ENCODE data around the gene SPANXN4. TPM values are rescaled to one million over a fixed set of nuclear protein-coding genes. Genes with fewer than 3 reads are reported as not detected.

SPANXN4 gene, protein sequence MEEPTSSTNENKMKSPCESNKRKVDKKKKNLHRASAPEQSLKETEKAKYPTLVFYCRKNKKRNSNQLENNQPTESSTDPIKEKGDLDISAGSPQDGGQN
- total RNA-seq: not detected in 2 replicates
- polyA plus RNA-seq: not detected in 2 replicates

- Histone ChIP-seq H3K9me3 (ENCODE audit: low read depth) (no peaks in the 10 kb centered on the region), H2AFZ (no peak within 1 kb of the TSS), H3K27ac (no peak within 1 kb of the TSS), H3K4me1 (ENCODE audit: insufficient read depth) (no peaks in the 10 kb centered on the region), H4K20me1 (ENCODE audit: insufficient read depth, poor library complexity, severe bottlenecking) (no peaks in the 10 kb centered on the region), H3K27me3 (no peaks in the 10 kb centered on the region), H3K79me2 (no peaks in the 10 kb centered on the region), H3K36me3 (replicated peaks; ENCODE audit: insufficient read depth, low read depth) (no peaks in the 10 kb centered on the region), H3K4me3 (no peak within 1 kb of the TSS), H3K9me2 (replicated peaks; ENCODE audit: insufficient read depth) (no peaks in the 10 kb centered on the region), H3K4me2 (no peak within 1 kb of the TSS)
- 71% methylated on average over 2 of the region's 2 CpGs for WGBS (ENCODE audit: low lambda C conversion rate, missing lambda C conversion rate)
- TF ChIP-seq, protein P1, sequence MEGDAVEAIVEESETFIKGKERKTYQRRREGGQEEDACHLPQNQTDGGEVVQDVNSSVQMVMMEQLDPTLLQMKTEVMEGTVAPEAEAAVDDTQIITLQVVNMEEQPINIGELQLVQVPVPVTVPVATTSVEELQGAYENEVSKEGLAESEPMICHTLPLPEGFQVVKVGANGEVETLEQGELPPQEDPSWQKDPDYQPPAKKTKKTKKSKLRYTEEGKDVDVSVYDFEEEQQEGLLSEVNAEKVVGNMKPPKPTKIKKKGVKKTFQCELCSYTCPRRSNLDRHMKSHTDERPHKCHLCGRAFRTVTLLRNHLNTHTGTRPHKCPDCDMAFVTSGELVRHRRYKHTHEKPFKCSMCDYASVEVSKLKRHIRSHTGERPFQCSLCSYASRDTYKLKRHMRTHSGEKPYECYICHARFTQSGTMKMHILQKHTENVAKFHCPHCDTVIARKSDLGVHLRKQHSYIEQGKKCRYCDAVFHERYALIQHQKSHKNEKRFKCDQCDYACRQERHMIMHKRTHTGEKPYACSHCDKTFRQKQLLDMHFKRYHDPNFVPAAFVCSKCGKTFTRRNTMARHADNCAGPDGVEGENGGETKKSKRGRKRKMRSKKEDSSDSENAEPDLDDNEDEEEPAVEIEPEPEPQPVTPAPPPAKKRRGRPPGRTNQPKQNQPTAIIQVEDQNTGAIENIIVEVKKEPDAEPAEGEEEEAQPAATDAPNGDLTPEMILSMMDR (IDR thresholded peaks at IDR 0.05; ENCODE audit: poor library complexity): no peak
- no peak for TF ChIP-seq EZH2 (IDR thresholded peaks at IDR 0.05; ENCODE audit: borderline replicate concordance)
- TF ChIP-seq EZH2phosphoT487 (IDR thresholded peaks at IDR 0.05; ENCODE audit: low read depth, severe bottlenecking, unreplicated experiment): no peak
- no peak for DNase-seq (ENCODE audit: low spot score)
Observed at GRCh38 chrX:143025628-143026027, at the start of gene SPANXN4. TSS of gene SPANXN4 (plus strand) at chrX:143025928. CDS start at chrX:143026015, 87 bp downstream.

GRCh38 chrX:142977128-142977914 lies 48.4 kb upstream of the SPANXN4 start:
- WGBS (ENCODE audit: low lambda C conversion rate, missing lambda C conversion rate): 70% methylated on average over 6 of the region's 6 CpGs
- no peak for TF ChIP-seq EZH2 (IDR thresholded peaks at IDR 0.05; ENCODE audit: borderline replicate concordance)
- TF ChIP-seq, protein P1 (IDR thresholded peaks at IDR 0.05; ENCODE audit: poor library complexity): no peak
- no peak for TF ChIP-seq EZH2phosphoT487 (IDR thresholded peaks at IDR 0.05; ENCODE audit: low read depth, severe bottlenecking, unreplicated experiment)
- Histone ChIP-seq H3K27me3 (no peaks in the 10 kb centered on the region), H3K4me2 (no peak overlapping the region), H3K27ac (no peak overlapping the region), H4K20me1 (ENCODE audit: insufficient read depth, poor library complexity, severe bottlenecking) (no peaks in the 10 kb centered on the region), H3K79me2 (no peaks in the 10 kb centered on the region), H3K4me3 (no peak overlapping the region), H3K4me1 (ENCODE audit: insufficient read depth) (no peaks in the 10 kb centered on the region), H3K9me2 (replicated peaks; ENCODE audit: insufficient read depth) (no peaks in the 10 kb centered on the region), H3K9me3 (ENCODE audit: low read depth) (no peaks in the 10 kb centered on the region), H2AFZ (no peak overlapping the region), H3K36me3 (replicated peaks; ENCODE audit: insufficient read depth, low read depth) (no peaks in the 10 kb centered on the region)
- DNase-seq (ENCODE audit: low spot score): no peak

GRCh38 chrX:142978130-142978684 lies 47.5 kb upstream of the SPANXN4 start:
- H2AFZ ChIP-seq: no peak overlapping the region
- no peaks in the 10 kb centered on the region for H3K79me2 ChIP-seq
- H3K4me1 ChIP-seq (ENCODE audit: insufficient read depth): no peaks in the 10 kb centered on the region
- no peaks in the 10 kb centered on the region for H3K36me3 ChIP-seq (replicated peaks; ENCODE audit: insufficient read depth, low read depth)
- H3K4me2 ChIP-seq: no peak overlapping the region
- no peak overlapping the region for H3K27ac ChIP-seq
- H3K27me3 ChIP-seq: no peaks in the 10 kb centered on the region
- H3K9me2 ChIP-seq (replicated peaks; ENCODE audit: insufficient read depth): no peaks in the 10 kb centered on the region
- no peak for TF ChIP-seq EZH2 (IDR thresholded peaks at IDR 0.05; ENCODE audit: borderline replicate concordance)
- no peak for TF ChIP-seq EZH2phosphoT487 (IDR thresholded peaks at IDR 0.05; ENCODE audit: low read depth, severe bottlenecking, unreplicated experiment)
- TF ChIP-seq, protein P1 (IDR thresholded peaks at IDR 0.05; ENCODE audit: poor library complexity): no peak
- no peak overlapping the region for H3K4me3 ChIP-seq
- no peak for DNase-seq (ENCODE audit: low spot score)
- no peaks in the 10 kb centered on the region for H4K20me1 ChIP-seq (ENCODE audit: insufficient read depth, poor library complexity, severe bottlenecking)
- H3K9me3 ChIP-seq (ENCODE audit: low read depth): no peaks in the 10 kb centered on the region
- WGBS (ENCODE audit: low lambda C conversion rate, missing lambda C conversion rate): 64% methylated on average over 4 of the region's 4 CpGs
